Muscle layer of colon (tissue), 2 donors: ENCODE measurements around the gene IMPDH1.

ENCODE experiments used
- H3K27ac ChIP-seq: one replicate; pipeline ENCODE4 v1.7.0; 2013; ENCODE audit warnings: low read depth, mild to moderate bottlenecking, low read length, moderate library complexity
- H3K27me3 ChIP-seq, 2 donors: one replicate each; pipeline ENCODE4 v1.7.0; 2013; ENCODE audit warnings: low read length in 2 of 2, mild to moderate bottlenecking in 2 of 2; ENCODE audit not compliant: insufficient read depth in 2 of 2, control insufficient read depth in 1 of 2
- H3K36me3 ChIP-seq: one replicate; pipeline ENCODE4 v1.7.0; 2013; ENCODE audit warnings: mild to moderate bottlenecking, low read length; ENCODE audit not compliant: insufficient read depth
- H3K4me1 ChIP-seq: one replicate; pipeline ENCODE4 v1.7.0; 2013; ENCODE audit warnings: mild to moderate bottlenecking, low read length; ENCODE audit not compliant: insufficient read depth
- H3K4me3 ChIP-seq, 2 donors: one replicate each; pipeline ENCODE4 v1.7.0; 2013; ENCODE audit warnings: low read length in 2 of 2, low read depth in 1 of 2, mild to moderate bottlenecking in 1 of 2, moderate library complexity in 1 of 2
- H3K9ac ChIP-seq: one replicate; pipeline ENCODE4 v1.7.0; 2013; ENCODE audit warnings: low read length
- H3K9me3 ChIP-seq: one replicate; pipeline ENCODE4 v1.7.0; 2013; ENCODE audit warnings: mild to moderate bottlenecking, low read length
- donor health status: abdominal sarcoma.
- donor health status: Adenocarcinoma of cecum.

IMPDH1 gene

GRCh38 chr7:128410451-128410753 lies 620 bp upstream of the IMPDH1 start:
- no peaks in the 10 kb centered on the region for H3K36me3 ChIP-seq
- peak overlapping the region; percentile 88 for H3K9ac ChIP-seq
- peak overlapping the region; percentile 91 for H3K27ac ChIP-seq
- peaks cover 24% of the 10 kb centered on the region for H3K4me1 ChIP-seq
- H3K27me3 ChIP-seq: no peaks in the 10 kb centered on the region
- H3K4me3 ChIP-seq: peak overlapping the region; percentile 48 to 83
- no peaks in the 10 kb centered on the region for H3K9me3 ChIP-seq

GRCh38 chr7:128408709-128409595 lies 830 bp downstream of the IMPDH1 start:
- Histone ChIP-seq H3K27me3 (no peaks in the 10 kb centered on the region), H3K27ac (peak overlapping the region; percentile 91), H3K9ac (peak overlapping the region; percentile 74), H3K9me3 (no peaks in the 10 kb centered on the region), H3K4me1 (peaks cover 37% of the 10 kb centered on the region), H3K36me3 (no peaks in the 10 kb centered on the region), H3K4me3 (peak overlapping the region; percentile 69 to 83)

DNA sequence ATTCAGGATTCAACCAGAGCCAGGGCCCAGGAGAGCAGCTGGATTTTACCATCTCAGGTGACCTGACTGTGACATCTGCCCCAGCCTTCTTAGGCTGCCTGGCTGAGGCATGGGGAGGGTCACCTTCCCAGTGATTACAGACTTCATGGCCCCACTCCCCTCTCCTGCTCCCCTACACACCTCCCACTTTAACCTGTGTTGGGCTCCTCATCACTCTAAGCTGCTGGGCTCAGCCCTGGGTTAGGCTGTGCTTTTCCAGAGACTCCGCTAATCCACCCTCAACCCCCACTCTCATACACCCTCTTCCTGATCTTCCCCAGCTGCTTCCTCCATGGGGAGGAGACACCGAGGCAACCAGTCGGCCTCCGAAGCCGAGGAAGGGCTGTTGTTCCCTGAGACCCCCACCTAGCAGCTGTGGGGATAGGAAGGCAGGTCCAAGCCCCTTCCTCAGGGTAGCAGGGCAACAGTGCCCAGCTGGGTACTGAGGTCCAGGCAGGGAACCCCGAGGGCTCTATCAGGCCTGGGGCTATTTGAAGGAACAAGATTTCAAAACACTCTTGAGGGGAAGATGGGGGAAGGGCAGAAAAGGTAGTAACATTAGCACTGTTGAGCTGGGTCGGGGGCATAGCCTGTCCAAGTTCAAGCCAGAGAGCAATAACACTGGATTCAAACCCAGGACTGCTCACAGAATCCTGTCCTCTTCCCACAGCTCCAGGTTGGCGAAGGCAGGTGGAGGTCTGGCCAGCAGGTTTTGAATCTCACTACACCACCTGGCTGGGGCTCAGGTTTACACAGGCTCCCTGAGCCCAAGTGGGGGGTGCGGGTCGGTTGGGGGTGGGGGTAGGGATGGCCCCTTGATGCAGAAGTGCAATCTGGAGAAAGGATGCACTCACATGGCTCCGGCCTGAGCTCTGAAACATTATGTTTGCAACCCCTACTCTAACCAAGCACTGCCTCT lies 1.8 kb downstream of the IMPDH1 start:
- Histone ChIP-seq H3K27ac (peak overlapping the region; percentile 91), H3K4me1 (peaks cover 41% of the 10 kb centered on the region), H3K36me3 (peaks cover 4% of the 10 kb centered on the region), H3K27me3 (no peaks in the 10 kb centered on the region), H3K9ac (no peak overlapping the region), H3K9me3 (no peaks in the 10 kb centered on the region), H3K4me3 (peak overlapping the region in 1 of 2 donors; percentile 83)

GRCh38 chr7:128407233-128407589 lies 2.6 kb downstream of the IMPDH1 start:
- no peak overlapping the region for H3K4me3 ChIP-seq
- peaks cover 6% of the 10 kb centered on the region for H3K36me3 ChIP-seq
- peaks cover 41% of the 10 kb centered on the region for H3K4me1 ChIP-seq
- no peak overlapping the region for H3K27ac ChIP-seq
- no peaks in the 10 kb centered on the region for H3K27me3 ChIP-seq
- H3K9ac ChIP-seq: no peak overlapping the region
- no peaks in the 10 kb centered on the region for H3K9me3 ChIP-seq

DNA sequence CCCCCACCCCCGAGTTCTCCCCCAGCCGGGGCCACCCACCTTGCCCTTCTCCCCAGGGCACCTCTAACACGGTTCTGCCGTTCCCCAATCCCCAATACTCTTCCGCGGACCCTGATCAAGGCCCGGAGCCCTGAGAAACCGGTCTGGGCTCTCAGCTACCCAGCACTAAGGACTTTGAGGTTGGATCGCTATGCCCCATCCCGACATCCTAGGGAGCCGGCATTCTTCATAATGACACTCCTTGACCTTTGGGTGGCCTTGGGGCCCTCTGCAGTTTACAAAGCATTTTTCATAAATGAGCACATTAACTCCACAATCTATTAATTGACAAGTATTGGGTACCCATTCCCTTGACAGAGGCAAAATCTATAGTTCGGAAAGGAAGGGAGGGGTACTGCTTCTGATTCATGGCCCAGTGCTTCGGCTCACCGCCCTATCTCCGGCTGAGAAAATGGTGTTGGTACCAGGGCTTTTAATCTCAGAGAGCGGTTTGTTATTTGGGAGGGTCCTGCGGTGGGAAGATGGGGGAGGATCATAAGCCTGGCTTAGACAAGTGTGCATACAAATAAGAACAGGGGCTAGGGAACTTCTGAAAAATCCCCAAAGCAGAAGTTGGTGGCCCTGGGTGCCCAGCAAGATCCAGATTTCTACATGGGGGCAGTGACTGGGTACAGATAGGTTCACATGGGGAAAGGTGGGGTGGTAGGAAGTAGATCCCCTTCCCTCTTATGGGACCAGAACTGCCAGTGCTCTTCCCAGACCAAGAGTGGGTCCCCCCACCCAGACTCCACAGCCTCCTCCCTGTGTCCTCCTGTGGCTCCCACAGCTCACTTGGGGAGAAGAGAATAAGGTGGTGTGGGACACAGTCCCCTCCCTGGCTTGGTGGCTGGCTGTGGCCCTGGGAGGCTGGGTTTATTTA lies 3.2 kb downstream of the IMPDH1 start:
- peaks cover 41% of the 10 kb centered on the region for H3K4me1 ChIP-seq
- H3K9ac ChIP-seq: no peak overlapping the region

DNA sequence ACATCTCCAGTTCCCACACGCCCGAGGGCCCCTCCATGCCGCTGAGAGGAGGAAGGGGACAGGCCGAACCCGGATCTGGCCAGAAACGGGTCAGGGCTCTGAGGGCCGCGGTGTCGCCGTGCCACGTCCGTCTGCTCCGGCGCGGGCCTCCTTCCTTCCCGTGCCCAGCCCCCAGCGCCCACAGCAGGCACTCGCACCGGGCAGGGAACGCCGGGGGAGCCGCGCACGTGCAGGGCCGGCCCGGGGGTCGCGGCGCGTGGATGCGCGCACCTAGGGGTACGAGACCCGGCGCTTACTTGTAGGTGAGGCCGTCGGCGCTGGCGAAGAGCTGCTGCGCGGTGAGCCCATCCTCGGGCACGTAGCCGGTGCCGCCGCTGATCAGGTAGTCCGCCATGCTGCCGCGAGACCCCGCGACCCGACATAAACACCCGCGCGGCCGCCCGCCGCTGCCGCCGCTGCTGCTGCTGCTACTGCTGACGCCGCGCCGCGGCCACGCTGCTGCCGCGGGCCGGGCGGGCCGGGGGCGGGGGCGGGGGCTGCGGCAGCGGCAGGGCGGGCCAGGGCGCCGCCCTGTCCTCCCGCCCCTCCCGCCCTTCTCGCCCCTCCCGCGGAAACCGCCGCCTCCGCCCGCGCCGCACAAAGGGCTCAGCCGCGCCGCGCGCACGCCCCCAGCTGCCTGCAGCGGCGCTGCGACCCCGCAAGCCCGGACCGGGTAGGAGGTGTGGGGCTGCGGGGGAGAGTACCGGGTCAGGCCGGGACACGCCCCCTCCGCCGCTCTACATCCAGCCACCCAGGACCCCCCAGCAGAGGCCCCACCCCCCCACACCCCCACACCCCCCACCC lies 4.1 kb downstream of the IMPDH1 start:
- H3K4me1 ChIP-seq: peaks cover 41% of the 10 kb centered on the region
- H3K4me3 ChIP-seq: peak overlapping the region; percentile 59 to 74
- H3K36me3 ChIP-seq: peaks cover 10% of the 10 kb centered on the region
- no peaks in the 10 kb centered on the region for H3K9me3 ChIP-seq
- no peak overlapping the region for H3K9ac ChIP-seq
- no peaks in the 10 kb centered on the region for H3K27me3 ChIP-seq
- H3K27ac ChIP-seq: peak overlapping the region; percentile 24

More for the DNA sequence above, 3.2 kb downstream of the IMPDH1 start:
- Histone ChIP-seq H3K4me3 (no peak overlapping the region), H3K27ac (no peak overlapping the region), H3K9me3 (no peaks in the 10 kb centered on the region), H3K27me3 (no peaks in the 10 kb centered on the region), H3K36me3 (peaks cover 6% of the 10 kb centered on the region)

GRCh38 chr7:128404886-128405470 lies 4.8 kb downstream of the IMPDH1 start:
- Histone ChIP-seq H3K9me3 (no peaks in the 10 kb centered on the region), H3K36me3 (peaks cover 17% of the 10 kb centered on the region), H3K4me3 (peak overlapping the region; percentile 59 to 74), H3K27me3 (no peaks in the 10 kb centered on the region), H3K4me1 (peaks cover 41% of the 10 kb centered on the region), H3K9ac (no peak overlapping the region), H3K27ac (peak overlapping the region; percentile 24)

DNA sequence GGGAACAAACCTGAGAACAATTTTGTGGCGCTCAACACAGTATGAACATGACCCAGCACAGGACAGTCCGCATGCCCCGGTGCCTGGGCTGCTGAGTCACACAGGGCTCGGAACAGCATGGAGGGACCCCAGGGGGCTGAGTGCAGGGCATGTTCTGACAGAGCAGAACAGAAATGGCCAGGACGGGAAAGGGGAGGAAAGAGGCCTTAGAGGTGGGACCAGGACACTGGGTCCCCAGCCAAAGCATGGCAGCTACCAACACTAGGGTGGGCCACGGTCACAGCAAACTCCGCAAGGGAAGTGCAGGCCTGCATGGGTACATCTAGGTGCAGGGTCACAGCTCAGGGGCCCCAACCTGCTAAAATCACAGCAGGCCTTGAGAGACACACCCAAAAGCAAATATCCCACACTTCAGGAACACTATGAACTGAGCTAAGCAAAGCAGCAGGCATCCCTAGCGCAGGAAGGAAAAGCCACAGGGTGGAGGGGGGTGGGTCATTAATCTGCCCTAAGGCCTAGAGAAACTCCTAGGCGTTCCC lies 5.6 kb downstream of the IMPDH1 start:
- peaks cover 41% of the 10 kb centered on the region for H3K4me1 ChIP-seq
- H3K27ac ChIP-seq: no peak overlapping the region
- H3K27me3 ChIP-seq: no peaks in the 10 kb centered on the region
- H3K4me3 ChIP-seq: peak overlapping the region in 1 of 2 donors; percentile 59
- H3K36me3 ChIP-seq: peaks cover 20% of the 10 kb centered on the region
- H3K9ac ChIP-seq: no peak overlapping the region
- H3K9me3 ChIP-seq: no peaks in the 10 kb centered on the region

GRCh38 chr7:128403676-128404075 lies 6.1 kb downstream of the IMPDH1 start:
- H3K9ac ChIP-seq: no peak overlapping the region

GRCh38 chr7:128402356-128402755 lies 7.4 kb downstream of the IMPDH1 start:
- no peaks in the 10 kb centered on the region for H3K27me3 ChIP-seq
- H3K9ac ChIP-seq: no peak overlapping the region
- H3K4me3 ChIP-seq: no peak overlapping the region
- H3K9me3 ChIP-seq: no peaks in the 10 kb centered on the region
- H3K27ac ChIP-seq: no peak overlapping the region
- peaks cover 28% of the 10 kb centered on the region for H3K4me1 ChIP-seq
- peaks cover 32% of the 10 kb centered on the region for H3K36me3 ChIP-seq

More at GRCh38 chr7:128403676-128404075, 6.1 kb downstream of the IMPDH1 start:
- peaks cover 35% of the 10 kb centered on the region for H3K4me1 ChIP-seq
- no peak overlapping the region for H3K4me3 ChIP-seq
- H3K27ac ChIP-seq: no peak overlapping the region
- H3K36me3 ChIP-seq: peaks cover 20% of the 10 kb centered on the region
- H3K9me3 ChIP-seq: no peaks in the 10 kb centered on the region
- no peaks in the 10 kb centered on the region for H3K27me3 ChIP-seq
